Nephron (organoid): ENCODE data around the gene ATP6V1C2.

Experiments
- H3K27ac Mint-ChIP-seq, 3 experiments: 2 replicates each; pipeline ENCODE4 v1.8.0; 2020; ENCODE audit warnings: mixed read lengths in 3 of 3, mild to moderate bottlenecking in 2 of 3, moderate library complexity in 1 of 3
- H3K27me3 Mint-ChIP-seq: 2 replicates; pipeline ENCODE4 v1.8.0; 2021; ENCODE audit warnings: low read depth, mild to moderate bottlenecking, moderate library complexity, mixed read lengths
- H3K36me3 Mint-ChIP-seq: 2 replicates; pipeline ENCODE4 v1.8.0; 2020; ENCODE audit warnings: low read depth, mixed read lengths
- H3K4me1 Mint-ChIP-seq: 2 replicates; pipeline ENCODE4 v1.8.0; 2020; ENCODE audit warnings: mixed read lengths
- H3K4me3 Mint-ChIP-seq, 3 experiments: 2 replicates each; pipeline ENCODE4 v1.8.0; 2020; ENCODE audit warnings: mild to moderate bottlenecking in 3 of 3, mixed read lengths in 3 of 3, moderate library complexity in 2 of 3
- H3K9me3 Mint-ChIP-seq: 2 replicates; pipeline ENCODE4 v1.8.0; 2020; ENCODE audit warnings: mixed read lengths
- TF ChIP-seq, protein P1 (sequence below), 3 experiments: fragments of 200-600 bp; sonication (generic); IDR thresholded peaks; one replicate each; pipeline ENCODE4 v1.5.0; 2021; ENCODE audit warnings: antibody characterized with exemption in 3 of 3; ENCODE audit not compliant: unreplicated experiment in 3 of 3

The ATP6V1C2 gene

DNA sequence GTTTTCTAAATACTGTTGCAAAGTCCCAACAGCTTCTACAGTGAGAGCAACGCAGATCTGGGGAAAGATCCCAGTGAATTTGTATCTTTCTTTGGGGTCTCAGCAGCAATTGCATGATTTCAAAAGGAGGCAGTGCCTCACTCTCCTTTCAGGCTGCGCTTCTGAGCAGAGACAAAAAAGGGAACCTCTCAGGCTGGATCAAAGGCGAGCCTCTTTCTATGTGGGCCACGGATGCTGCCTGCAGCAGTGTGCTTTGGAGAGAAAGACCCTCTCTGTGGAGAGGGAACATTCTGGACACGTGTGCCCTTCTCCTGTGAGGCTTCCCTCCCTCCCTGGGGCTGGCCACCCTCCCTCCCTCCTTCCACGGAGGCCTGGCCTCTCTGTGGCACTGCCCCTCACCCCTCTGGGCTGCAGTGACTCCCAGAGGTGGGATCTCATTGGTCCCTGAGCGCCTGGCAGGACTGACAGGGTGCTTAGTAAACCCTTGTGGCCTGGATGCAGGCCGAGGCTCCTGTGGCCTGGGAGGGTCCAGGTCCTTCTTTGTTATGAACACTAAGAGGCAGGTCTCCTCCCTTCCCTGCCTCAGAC is 112.7 kb downstream of the ATP6V1C2 start:
- Mint-ChIP-seq H3K9me3 (peaks cover 3% of the 10 kb centered on the region), H3K4me1 (peaks cover 5% of the 10 kb centered on the region), H3K4me3 (no peak overlapping the region)

More for the DNA sequence above, 112.7 kb downstream of the ATP6V1C2 start:
- Mint-ChIP-seq H3K27me3 (peaks cover 36% of the 10 kb centered on the region), H3K36me3 (no peaks in the 10 kb centered on the region), H3K27ac (no peak overlapping the region)
- TF ChIP-seq, protein P1, sequence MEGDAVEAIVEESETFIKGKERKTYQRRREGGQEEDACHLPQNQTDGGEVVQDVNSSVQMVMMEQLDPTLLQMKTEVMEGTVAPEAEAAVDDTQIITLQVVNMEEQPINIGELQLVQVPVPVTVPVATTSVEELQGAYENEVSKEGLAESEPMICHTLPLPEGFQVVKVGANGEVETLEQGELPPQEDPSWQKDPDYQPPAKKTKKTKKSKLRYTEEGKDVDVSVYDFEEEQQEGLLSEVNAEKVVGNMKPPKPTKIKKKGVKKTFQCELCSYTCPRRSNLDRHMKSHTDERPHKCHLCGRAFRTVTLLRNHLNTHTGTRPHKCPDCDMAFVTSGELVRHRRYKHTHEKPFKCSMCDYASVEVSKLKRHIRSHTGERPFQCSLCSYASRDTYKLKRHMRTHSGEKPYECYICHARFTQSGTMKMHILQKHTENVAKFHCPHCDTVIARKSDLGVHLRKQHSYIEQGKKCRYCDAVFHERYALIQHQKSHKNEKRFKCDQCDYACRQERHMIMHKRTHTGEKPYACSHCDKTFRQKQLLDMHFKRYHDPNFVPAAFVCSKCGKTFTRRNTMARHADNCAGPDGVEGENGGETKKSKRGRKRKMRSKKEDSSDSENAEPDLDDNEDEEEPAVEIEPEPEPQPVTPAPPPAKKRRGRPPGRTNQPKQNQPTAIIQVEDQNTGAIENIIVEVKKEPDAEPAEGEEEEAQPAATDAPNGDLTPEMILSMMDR (IDR thresholded peaks at IDR 0.05; ENCODE audit: unreplicated experiment in 3 of 3) = no peak
